ENCODE measurements around the gene HS2ST1.

DNA sequence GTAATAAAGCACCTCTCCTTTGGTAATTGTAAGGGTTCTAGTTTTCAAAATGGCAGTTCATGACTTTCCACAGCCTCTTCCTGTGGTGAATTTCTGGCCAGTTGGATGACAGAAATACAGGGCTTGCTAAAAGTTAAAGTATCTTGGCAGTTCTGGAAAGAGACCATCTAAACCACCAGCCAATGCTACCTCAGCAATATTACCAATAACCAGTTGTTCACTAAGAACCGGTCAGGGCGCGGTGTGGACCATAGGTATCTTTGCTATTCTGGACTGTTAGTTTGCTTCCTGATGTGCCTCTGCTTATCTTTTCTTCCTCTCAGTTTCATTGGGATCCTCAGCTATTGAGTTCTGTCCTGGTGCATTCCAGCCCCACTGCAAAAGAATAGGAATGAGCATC, 124.7 kb downstream of the HS2ST1 start:
- TF ChIP-seq CTCF (IDR thresholded peaks at IDR 0.05) (no peak), POLR2A (IDR thresholded peaks at IDR 0.05) (no peak)
